IMR-90 (cell line): ENCODE measurements around the gene PIK3CG. TPM values are rescaled to one million over a fixed set of nuclear protein-coding genes. Genes with fewer than 3 reads are reported as not detected.
A peak's percentile ranks its signal among the peaks of the same experiment; 100 is the strongest.

Experiments used
- ATAC-seq: fragments of 200-7000 bp; cut with Tn5 transposase; 2 replicates; pipeline ENCODE4 v1.9.1; 2020; ENCODE audit warnings: low read depth, mild to moderate bottlenecking, moderate library complexity
- BruUV-seq: library from RNA; stranded (reverse); fragments of 400-500 nt; replicated peaks from 2 replicates; lab custom pipeline; 2021; lab: Mats Ljungman, UMichigan
- CTCF ChIA-PET: fragments of 300-600 bp; formaldehyde crosslinking; extraction: SDS; loops from one replicate; lab custom pipeline; 2021; ENCODE audit warnings: antibody characterized with exemption; lab: Yijun Ruan, JAX
- POLR2A ChIA-PET: fragments of 300-600 bp; sonication (Branson Sonifier 250); formaldehyde crosslinking; loops from one replicate; lab custom pipeline; 2022; ENCODE audit warnings: antibody characterized with exemption; ENCODE audit not compliant: unreplicated experiment; lab: Charles Lee
- DNase-seq: peaks from one replicate; pipeline ENCODE4 v3.0.0; 2013
- H2AFZ ChIP-seq: replicated peaks from 2 replicates; pipeline ENCODE3; 2013; ENCODE audit warnings: low read length, mild to moderate bottlenecking; ENCODE audit not compliant: poor library complexity
- H2AK5ac ChIP-seq: 2 replicates; pipeline ENCODE4 v1.6.1; 2013; ENCODE audit warnings: low read depth, low read length, inconsistent platforms
- H2AK9ac ChIP-seq: replicated peaks from 2 replicates; pipeline ENCODE3; 2013; ENCODE audit warnings: mild to moderate bottlenecking, low read depth, low read length, moderate library complexity; ENCODE audit not compliant: poor library complexity
- H2BK120ac ChIP-seq: 2 replicates; pipeline ENCODE4 v1.6.1; 2013; ENCODE audit warnings: low read depth, low read length, inconsistent platforms
- H2BK15ac ChIP-seq: 3 replicates; pipeline ENCODE4 v1.6.1; 2013; ENCODE audit warnings: low read depth, low read length, inconsistent platforms
- H2BK20ac ChIP-seq: 2 replicates; pipeline ENCODE4 v1.6.1; 2013; ENCODE audit warnings: low read depth, mild to moderate bottlenecking, inconsistent platforms, low read length, moderate library complexity
- H2BK5ac ChIP-seq: 2 replicates; pipeline ENCODE4 v1.6.1; 2013; ENCODE audit warnings: mild to moderate bottlenecking, low read depth, low read length, inconsistent platforms; ENCODE audit not compliant: poor library complexity, severe bottlenecking
- H3K14ac ChIP-seq: replicated peaks from 2 replicates; pipeline ENCODE4 v1.6.1; 2013; ENCODE audit warnings: low read depth, low read length, inconsistent platforms
- H3K18ac ChIP-seq: 2 replicates; pipeline ENCODE4 v1.6.1; 2013; ENCODE audit warnings: low read depth, low read length, control low read depth
- H3K23ac ChIP-seq: 2 replicates; pipeline ENCODE4 v1.6.1; 2013; ENCODE audit warnings: low read depth, low read length, inconsistent platforms
- H3K27ac ChIP-seq: 2 replicates; pipeline ENCODE4 v1.5.1; 2013; ENCODE audit warnings: mild to moderate bottlenecking, control low read depth, low read length; ENCODE audit not compliant: insufficient read depth
- H3K27me3 ChIP-seq: 2 replicates; pipeline ENCODE4 v1.6.1; 2013; ENCODE audit warnings: low read length; ENCODE audit not compliant: control insufficient read depth, insufficient read depth
- H3K36me3 ChIP-seq: 2 replicates; pipeline ENCODE4 v1.6.1; 2013; ENCODE audit warnings: low read length, mixed read lengths; ENCODE audit not compliant: control insufficient read depth, insufficient read depth
- H3K4ac ChIP-seq: 2 replicates; pipeline ENCODE4 v1.6.1; 2013; ENCODE audit warnings: low read depth, low read length, inconsistent platforms
- H3K4me1 ChIP-seq: 2 replicates; pipeline ENCODE4 v1.6.1; 2013; ENCODE audit warnings: low read length, mixed read lengths; ENCODE audit not compliant: control insufficient read depth, insufficient read depth
- H3K4me2 ChIP-seq: 2 replicates; pipeline ENCODE4 v1.6.1; 2013; ENCODE audit warnings: low read depth, mild to moderate bottlenecking, control low read depth, low read length, moderate library complexity
- H3K4me3 ChIP-seq: 2 replicates; pipeline ENCODE4 v1.5.1; 2013; ENCODE audit warnings: low read depth, mild to moderate bottlenecking, control low read depth, low read length, moderate library complexity; ENCODE audit not compliant: insufficient read depth
- H3K56ac ChIP-seq: 2 replicates; pipeline ENCODE4 v1.6.1; 2013; ENCODE audit warnings: low read length, inconsistent platforms; ENCODE audit not compliant: insufficient read depth; ENCODE audit errors: extremely low read depth
- H3K79me1 ChIP-seq, 2 experiments: 2 replicates each; pipeline ENCODE4 v1.6.1; 2013; ENCODE audit warnings: low read length in 2 of 2, inconsistent platforms in 1 of 2, low read depth in 1 of 2
- H3K9ac ChIP-seq: 2 replicates; pipeline ENCODE4 v1.6.1; 2013; ENCODE audit warnings: low read depth, low read length, control low read depth
- H3K9me1 ChIP-seq: 2 replicates; pipeline ENCODE4 v1.6.1; 2013; ENCODE audit warnings: low read length, inconsistent platforms; ENCODE audit not compliant: insufficient read depth
- H3K9me3 ChIP-seq: 2 replicates; pipeline ENCODE4 v1.6.1; 2013; ENCODE audit warnings: low read length; ENCODE audit not compliant: control insufficient read depth, insufficient read depth
- H4K20me1 ChIP-seq: 2 replicates; pipeline ENCODE4 v1.6.1; 2013; ENCODE audit warnings: low read length, inconsistent platforms; ENCODE audit not compliant: insufficient read depth
- H4K5ac ChIP-seq: 2 replicates; pipeline ENCODE4 v1.6.1; 2013; ENCODE audit warnings: mild to moderate bottlenecking, low read depth, low read length, control low read depth
- H4K8ac ChIP-seq, 2 experiments: 2 replicates each; pipeline ENCODE4 v1.6.1; 2013; ENCODE audit warnings: low read depth in 2 of 2, low read length in 2 of 2, control low read depth in 1 of 2, inconsistent platforms in 1 of 2
- H4K91ac ChIP-seq: 2 replicates; pipeline ENCODE4 v1.6.1; 2013; ENCODE audit warnings: low read depth, low read length, inconsistent platforms; ENCODE audit not compliant: insufficient read depth
- CEBPB ChIP-seq: IDR thresholded peaks from 2 replicates; pipeline ENCODE4 v1.6.1; 2012; ENCODE audit warnings: low read depth, low read length, improper control_type of control experiment
- CHD1 ChIP-seq: IDR thresholded peaks from 2 replicates; pipeline ENCODE4 v1.6.1; 2012; ENCODE audit warnings: low read depth, low read length, improper control_type of control experiment
- CTCF ChIP-seq: conservative IDR thresholded peaks from 2 replicates; pipeline ENCODE4 v1.5.1; 2012; ENCODE audit warnings: mild to moderate bottlenecking, low read depth, low read length, improper control_type of control experiment
- ELK1 ChIP-seq: fragments of 150-350 bp; IDR thresholded peaks from 2 replicates; pipeline ENCODE4 v1.6.1; 2016; ENCODE audit warnings: low read depth, mild to moderate bottlenecking, low read length, moderate library complexity, borderline replicate concordance
- FOS ChIP-seq: fragments of 150-350 bp; IDR thresholded peaks from 2 replicates; pipeline ENCODE4 v1.6.1; 2016; ENCODE audit warnings: low read depth, low read length
- MAFK ChIP-seq: IDR thresholded peaks from 2 replicates; pipeline ENCODE4 v1.6.1; 2012; ENCODE audit warnings: low read depth, low read length, improper control_type of control experiment
- MAZ ChIP-seq: IDR thresholded peaks from 2 replicates; pipeline ENCODE4 v1.6.1; 2012; ENCODE audit warnings: low read depth, mild to moderate bottlenecking, low read length, improper control_type of control experiment, moderate library complexity, borderline replicate concordance
- MXI1 ChIP-seq: IDR thresholded peaks from 2 replicates; pipeline ENCODE4 v1.6.1; 2012; ENCODE audit warnings: low read depth, mild to moderate bottlenecking, low read length, moderate library complexity, borderline replicate concordance
- NFE2L2 ChIP-seq: fragments of 150-350 bp; IDR thresholded peaks from 2 replicates; pipeline ENCODE4 v1.6.1; 2016; ENCODE audit warnings: low read depth, mild to moderate bottlenecking, low read length
- RAD21 ChIP-seq: IDR thresholded peaks from 2 replicates; pipeline ENCODE4 v1.6.1; 2012; ENCODE audit warnings: low read length, improper control_type of control experiment
- RCOR1 ChIP-seq: IDR thresholded peaks from 2 replicates; pipeline ENCODE4 v1.6.1; 2012; ENCODE audit warnings: mild to moderate bottlenecking, low read length, improper control_type of control experiment; ENCODE audit not compliant: insufficient replicate concordance
- RFX5 ChIP-seq: IDR thresholded peaks from 2 replicates; pipeline ENCODE4 v1.8.0; 2012; ENCODE audit warnings: low read depth, mild to moderate bottlenecking, low read length, moderate library complexity
- SMC3 ChIP-seq: fragments of 150-350 bp; IDR thresholded peaks from 2 replicates; pipeline ENCODE4 v1.6.1; 2016; ENCODE audit warnings: low read depth, mild to moderate bottlenecking, antibody characterized with exemption, low read length, moderate library complexity
- USF2 ChIP-seq: fragments of 150-350 bp; IDR thresholded peaks from 2 replicates; pipeline ENCODE4 v1.6.1; 2017; ENCODE audit warnings: mild to moderate bottlenecking, antibody characterized with exemption, low read length, low read depth
- whole genome bisulfite sequencing, 2 experiments: methylation state at CpG; one replicate each; pipeline versions ENCODE4 v1.1.5 to v1.1.7; 2013; ENCODE audit warnings: missing lambda C conversion rate in 2 of 2; ENCODE audit not compliant: insufficient read length in 1 of 2; ENCODE audit errors: extremely low coverage in 2 of 2; 5-methylcytosine and 5-hydroxymethylcytosine counted together
- dilution Hi-C: fragments of 300-500 bp; cut with HindIII; formaldehyde crosslinking; loops from one replicate; pipeline ENCODE4 v1.14.3; 2018; ENCODE audit warnings: low sequenced_read_pairs; ENCODE audit not compliant: unreplicated experiment
- in situ Hi-C: fragments of 300-500 bp; cut with MboI; formaldehyde crosslinking; loops from 3 replicates; pipeline ENCODE4 v1.14.3; 2019; ENCODE audit warnings: low sequenced_read_pairs, inconsistent platforms, mixed read lengths
- intact Hi-C: fragments of 100-400 bp; cut with micrococcal nuclease; formaldehyde crosslinking; loops from 2 replicates; pipeline ENCODE4 v1.10.0; 2022
- polyA plus RNA-seq, 3 experiments: library from polyadenylated mRNA; depleted of rRNA; stranded (reverse); fragments of >200 nt; gene quantifications; 2 replicates each; pipeline ENCODE4 v1.2.3, GENCODE V29; 2012; ENCODE audit warnings: low replicate concordance in 1 of 3
- total RNA-seq: library from RNA; depleted of rRNA; stranded (reverse); fragments of >200 nt; gene quantifications from 2 replicates; pipeline ENCODE4 v1.2.3, GENCODE V29; 2012

The PIK3CG gene
- total and polyA plus RNA-seq, 2 of the 4 experiments (the other 2 are of a cell fraction), result under 0.01 TPM; not detected in 1

- no TSS peak for BruUV-seq
- peak overlapping the region; percentile 93 for H2BK120ac ChIP-seq
- peak overlapping the region; percentile 18; the same call in 1 of the 2 replicates for H3K27ac ChIP-seq
- H2AK5ac ChIP-seq, result 0 out of 2 replicates have a peak overlapping the region, but pooled peaks have one; percentile 0
- no peaks in the 10 kb centered on the region for H4K20me1 ChIP-seq
- peak overlapping the region; percentile 79; the same call in 2 of the 3 replicates for H2BK15ac ChIP-seq
- H4K5ac ChIP-seq, result no peak overlapping the region
- in situ Hi-C loops (no loop called here), dilution Hi-C loops (no loop called here), intact Hi-C loops (no loop called here)
- peak overlapping the region; percentile 61; the same call in 1 of the 2 replicates for H3K14ac ChIP-seq
- DNase-seq (peak; percentile 91), ATAC-seq (peak; percentile 98)
- H3K9me3 ChIP-seq, result no peaks in the 10 kb centered on the region
- H2AFZ ChIP-seq, result peak overlapping the region; percentile 36
- H3K56ac ChIP-seq, result no peak overlapping the region; the same call in 1 of the 2 replicates
- H3K18ac ChIP-seq, result peak overlapping the region; percentile 71; the same call in 1 of the 2 replicates
- WGBS, 2 experiments, result no CpG with 5 or more reads among the region's 1 CpG
- no peaks in the 10 kb centered on the region for H3K27me3 ChIP-seq
- H3K9ac ChIP-seq, result no peak overlapping the region
- peak overlapping the region; percentile 7 for H2AK9ac ChIP-seq
- H4K91ac ChIP-seq, result peak overlapping the region; percentile 42
- CTCF ChIA-PET, result interaction anchor here (1.0 kb wide), 1 partner anchor 15 kb away, joined by 3 read pairs; no protein-coding TSS in a partner anchor
- H3K36me3 ChIP-seq, result no peaks in the 10 kb centered on the region
- H3K4ac ChIP-seq, result peak overlapping the region; percentile 61
- H3K4me2 ChIP-seq, result peak overlapping the region; percentile 32; the same call in 1 of the 2 replicates
- H3K23ac ChIP-seq, result peak overlapping the region; percentile 68; the same call in 1 of the 2 replicates
- peak overlapping the region; percentile 89 for H2BK20ac ChIP-seq
- peak overlapping the region; percentile 84 for H2BK5ac ChIP-seq
- no peaks in the 10 kb centered on the region for H3K9me1 ChIP-seq
- peaks cover 5% of the 10 kb centered on the region; the same call in 1 of the 2 replicates for H3K4me1 ChIP-seq
- POLR2A ChIA-PET, result no interaction called here
- no peaks in the 10 kb centered on the region for H3K79me1 ChIP-seq
- H3K4me3 ChIP-seq, result no peak overlapping the region
- peak overlapping the region in 1 of 2 experiments; percentile 48; a peak in 1 of 4 replicates for H4K8ac ChIP-seq
- TF ChIP-seq RFX5 (no peak), CEBPB (no peak), CTCF (no peak), RAD21 (no peak), NFE2L2 (peak; percentile 74), SMC3 (no peak), USF2 (no peak), ELK1 (no peak), MAFK (peak; percentile 16; the same call in 1 of the 2 replicates), RCOR1 (no peak), FOS (peak; percentile 56), MXI1 (peak; percentile 65; the same call in 1 of the 2 replicates), MAZ (no peak), CHD1 (no peak)
Observed at GRCh38 chr7:106848851-106849442, 16.1 kb upstream of the PIK3CG start.
